GM19035 (cell line): ENCODE measurements around the gene UQCRC2.
"Not testable (repeated sequence)": the region's sequence is repeated elsewhere in the genome, so short reads cannot be mapped to it uniquely, and the experiment has no call there.

Experiments used
- ATAC-seq: cut with Tn5 transposase; IDR thresholded peaks from one replicate; pipeline ENCODE4 v1.9.1; 2021; ENCODE audit not compliant: unreplicated experiment

UQCRC2 gene

DNA sequence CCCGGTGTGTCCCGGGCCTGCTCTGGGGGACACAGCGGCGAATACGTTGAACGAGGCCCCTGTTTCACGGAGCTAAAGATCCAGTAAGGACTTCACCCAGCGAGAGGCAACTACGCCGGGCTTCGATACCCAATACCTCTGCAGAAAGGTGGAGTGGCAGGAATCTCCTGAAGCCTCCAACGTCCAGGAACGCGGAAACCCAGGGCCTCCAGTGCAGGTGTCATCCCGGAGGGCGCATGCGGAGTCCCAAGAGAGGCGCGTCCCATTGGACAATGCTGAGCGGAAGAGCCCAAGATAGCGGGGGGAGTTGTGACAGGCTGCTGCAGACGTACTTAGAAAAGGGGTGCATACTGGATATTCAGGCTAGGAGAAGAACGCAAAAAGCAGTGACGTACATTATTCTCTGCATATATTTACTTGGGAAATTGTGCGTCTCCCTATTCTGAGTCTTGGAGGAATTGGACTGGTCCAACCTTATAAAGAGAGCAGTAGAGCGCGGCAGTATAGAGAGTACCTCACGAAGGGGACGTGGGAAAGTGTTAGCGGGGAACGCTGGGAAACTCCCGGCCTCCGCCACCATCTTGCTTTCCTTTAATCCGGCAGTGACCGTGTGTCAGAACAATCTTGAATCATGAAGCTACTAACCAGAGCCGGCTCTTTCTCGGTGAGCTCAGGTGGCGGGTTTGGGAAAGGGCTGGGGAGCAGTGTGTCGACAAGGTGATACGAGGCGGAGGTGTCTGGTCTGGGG is at the start of gene UQCRC2:
Gene UQCRC2, plus strand, starts transcription at position 569 of the 748 bp plus-strand sequence. Its CDS starts 63 bp downstream, at position 632.
- ATAC-seq, result peak; percentile 88

DNA sequence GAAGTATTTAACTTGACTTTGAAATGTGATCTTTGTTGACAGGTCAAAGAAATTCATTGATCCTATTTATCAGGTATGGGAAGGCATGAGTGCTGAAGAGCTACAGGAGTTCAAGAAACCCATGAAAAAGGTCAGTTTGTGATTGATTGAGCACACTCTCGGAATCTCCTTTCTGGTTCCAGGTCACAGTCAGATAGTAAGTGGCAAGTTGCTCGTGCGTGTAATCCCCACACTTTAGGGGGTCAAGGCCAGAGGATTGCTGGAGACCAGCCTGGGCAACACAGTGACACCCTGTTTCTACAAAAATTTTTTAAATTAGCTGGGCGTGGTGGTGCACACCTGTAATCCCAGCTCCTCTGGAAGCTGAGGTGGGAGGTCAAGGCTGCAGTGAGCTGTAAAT is 20.5 kb upstream of the UQCRC2 start:
- not testable (repeated sequence) for ATAC-seq

DNA sequence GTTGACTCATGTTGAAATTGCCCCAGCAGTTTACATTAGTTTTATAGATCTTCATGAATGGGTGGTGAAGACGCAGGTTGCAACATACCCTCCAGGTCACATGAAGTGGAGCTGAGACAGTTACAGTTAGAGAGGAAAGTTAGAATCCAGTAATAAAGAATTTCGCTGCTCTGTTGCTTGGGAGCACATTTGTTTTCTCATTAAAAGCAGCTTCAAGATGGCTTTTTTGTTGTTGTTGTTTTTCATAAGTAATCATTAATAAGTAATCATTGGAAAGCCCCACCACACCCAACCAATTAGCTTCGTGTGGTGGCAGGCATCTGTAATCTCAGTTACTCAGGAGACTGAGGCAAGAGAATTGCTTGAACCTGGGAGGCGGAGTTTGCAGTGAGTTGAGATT is 19.8 kb upstream of the UQCRC2 start:
- not testable (repeated sequence) for ATAC-seq

DNA sequence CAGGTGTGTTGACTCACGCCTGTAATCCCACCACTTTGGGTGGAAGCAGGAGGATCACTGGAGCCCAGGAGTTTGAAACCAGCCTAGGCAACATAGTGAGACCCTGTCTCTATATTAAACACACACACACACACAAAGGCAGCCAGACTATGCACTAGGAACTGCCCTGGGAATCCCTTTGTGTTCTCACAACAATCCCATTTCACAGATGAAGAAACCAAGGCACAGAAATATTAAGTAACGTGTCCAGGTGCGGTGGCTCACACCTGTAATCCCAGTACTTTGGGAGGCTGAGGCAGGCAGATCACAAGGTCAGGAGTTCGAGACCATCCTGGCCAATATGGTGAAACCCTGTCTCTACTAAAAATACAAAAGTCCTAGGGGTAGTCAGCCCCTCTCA is 19.4 kb upstream of the UQCRC2 start:
- ATAC-seq, result not testable (repeated sequence)

DNA sequence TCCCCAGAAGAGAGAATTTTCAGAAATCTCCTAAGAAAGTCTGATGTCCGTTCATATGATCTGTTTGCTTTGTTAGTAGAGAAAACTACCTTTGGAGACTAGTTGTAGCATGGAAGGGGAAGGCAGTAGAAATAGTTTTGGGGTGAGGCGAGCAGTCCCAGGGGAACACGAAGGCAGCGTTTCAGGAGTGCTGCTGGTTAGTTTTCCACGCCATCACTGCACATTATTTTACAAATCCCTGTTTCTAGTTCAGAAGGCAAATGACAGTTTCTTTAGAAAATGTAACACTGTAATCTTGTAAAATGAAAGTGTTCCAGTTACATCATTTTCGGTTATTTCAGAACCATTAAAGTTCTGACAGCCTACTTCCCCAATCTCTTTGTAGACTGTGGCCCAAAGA is 16.9 kb upstream of the UQCRC2 start:
- ATAC-seq, result not testable (repeated sequence)

DNA sequence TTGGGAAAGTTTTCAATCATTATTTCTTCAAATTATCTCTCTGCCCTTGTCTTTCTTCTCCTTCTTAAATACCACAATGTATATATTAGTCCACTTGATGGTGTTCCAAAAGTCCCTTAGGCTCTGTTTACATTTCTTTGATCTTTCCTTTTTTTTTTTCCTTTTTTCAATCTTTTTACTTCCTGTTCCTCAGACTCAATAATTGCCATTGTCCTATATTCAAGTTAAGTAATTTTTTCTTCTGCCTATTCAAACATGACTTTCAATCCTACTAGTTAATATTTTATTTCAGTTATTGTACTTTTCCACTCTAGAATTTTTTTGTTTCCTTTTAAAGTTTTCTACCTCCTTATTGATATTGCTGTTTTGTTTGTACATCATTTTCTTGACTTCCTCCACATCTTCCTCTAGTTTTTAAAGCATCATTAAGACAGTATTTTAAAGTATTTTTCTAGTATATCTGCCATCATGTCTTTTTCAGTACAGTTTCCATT is 15.8 kb upstream of the UQCRC2 start:
- no peak for ATAC-seq

DNA sequence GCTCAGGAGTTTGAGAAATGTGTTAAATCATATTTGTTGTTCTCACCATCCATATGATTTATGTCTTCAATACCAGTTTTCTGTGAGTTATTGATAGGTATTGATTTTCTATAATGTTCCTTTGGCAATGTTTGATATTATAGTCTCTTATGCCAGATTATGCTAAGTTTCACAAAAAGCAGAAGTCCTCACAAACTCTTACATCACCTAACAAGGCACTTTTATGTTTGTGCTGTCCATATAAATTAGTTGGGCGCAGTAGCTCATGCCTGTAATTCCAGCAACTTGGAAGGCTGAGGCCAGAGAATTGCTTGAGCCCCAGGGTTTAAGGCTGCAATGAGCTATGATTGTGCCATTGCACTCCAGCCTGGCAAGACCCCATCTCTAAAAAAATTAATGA is 12.6 kb upstream of the UQCRC2 start:
- no peak for ATAC-seq

DNA sequence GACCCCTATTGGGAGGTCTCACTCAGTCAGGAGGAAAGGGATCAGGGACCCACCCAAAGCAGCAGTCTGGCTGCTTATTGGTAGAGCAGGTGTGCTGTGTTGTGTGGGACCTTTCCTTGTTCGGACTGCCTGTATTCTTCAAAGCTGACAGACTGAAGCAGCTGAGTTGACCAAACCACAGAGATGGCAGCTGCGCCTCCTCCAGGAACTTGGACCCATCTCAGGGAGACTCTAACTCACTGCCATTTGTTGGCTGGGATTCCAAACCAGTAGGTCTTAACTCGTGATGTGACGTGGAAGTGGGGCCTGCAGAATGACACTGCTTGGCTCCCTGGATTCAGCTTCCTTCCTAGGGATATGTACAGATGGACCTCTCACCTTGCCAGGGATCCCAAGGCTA is 9.6 kb upstream of the UQCRC2 start:
- no peak for ATAC-seq

DNA sequence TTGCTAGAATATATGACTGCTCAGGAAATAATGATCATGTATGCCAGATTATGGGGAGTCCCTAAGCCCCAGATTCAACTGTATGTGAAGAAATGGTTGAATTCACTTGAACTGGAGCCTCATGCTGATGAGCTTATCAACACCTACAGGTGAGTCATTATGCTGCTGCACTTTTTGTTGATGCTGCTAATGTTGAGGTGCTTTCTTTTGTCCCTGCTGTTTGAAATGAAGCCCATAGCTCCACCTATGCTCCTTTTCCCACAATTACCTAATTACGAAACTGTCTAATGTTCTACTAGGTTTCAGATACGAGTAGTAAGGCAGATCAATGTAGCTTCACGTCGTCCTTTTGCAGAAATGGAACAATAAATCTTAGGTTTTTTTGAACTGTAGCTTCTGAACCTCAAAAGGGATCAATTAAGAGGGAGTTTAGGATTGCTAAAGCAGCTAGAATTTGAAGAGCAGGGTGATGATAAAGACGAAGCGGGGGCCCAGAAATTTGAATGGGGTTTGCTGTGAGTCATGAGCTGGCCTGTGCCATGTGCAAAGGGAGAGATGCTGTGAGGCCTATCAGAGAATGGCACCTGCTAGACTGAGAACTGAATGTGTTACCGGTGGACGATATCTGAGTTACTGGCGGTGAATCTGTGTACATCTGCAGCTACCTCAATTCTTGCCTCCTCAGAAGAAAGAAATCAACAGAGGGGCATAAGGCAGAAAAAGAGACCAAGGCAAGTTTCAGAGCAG is 6.1 kb upstream of the UQCRC2 start:
- ATAC-seq, result no peak

DNA sequence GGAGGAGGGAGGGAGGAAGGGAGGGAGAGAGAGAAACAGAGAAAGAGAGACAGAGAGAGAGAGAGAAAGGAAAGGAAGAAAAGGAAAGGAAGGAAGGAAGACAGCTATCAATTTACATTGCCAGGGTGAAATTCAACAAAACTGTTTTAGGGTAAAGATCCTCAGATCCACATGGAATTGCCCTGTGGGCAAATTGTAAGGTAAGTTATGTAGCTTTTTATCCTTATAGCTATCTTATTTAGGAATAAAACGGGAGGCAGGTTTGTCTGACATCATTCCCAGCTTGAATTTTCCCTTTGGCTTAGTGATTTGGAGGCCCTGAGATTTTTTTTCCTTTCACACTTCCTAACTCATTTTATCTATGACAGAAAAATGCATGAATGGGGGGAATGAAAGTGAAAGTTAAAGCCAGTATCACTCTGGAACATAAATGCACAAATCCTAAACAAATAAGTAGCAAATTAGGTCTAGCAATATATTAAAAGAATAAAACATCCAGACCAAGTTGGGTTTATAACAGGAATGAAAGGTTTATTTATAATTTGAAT is 3.4 kb upstream of the UQCRC2 start:
- no peak for ATAC-seq

DNA sequence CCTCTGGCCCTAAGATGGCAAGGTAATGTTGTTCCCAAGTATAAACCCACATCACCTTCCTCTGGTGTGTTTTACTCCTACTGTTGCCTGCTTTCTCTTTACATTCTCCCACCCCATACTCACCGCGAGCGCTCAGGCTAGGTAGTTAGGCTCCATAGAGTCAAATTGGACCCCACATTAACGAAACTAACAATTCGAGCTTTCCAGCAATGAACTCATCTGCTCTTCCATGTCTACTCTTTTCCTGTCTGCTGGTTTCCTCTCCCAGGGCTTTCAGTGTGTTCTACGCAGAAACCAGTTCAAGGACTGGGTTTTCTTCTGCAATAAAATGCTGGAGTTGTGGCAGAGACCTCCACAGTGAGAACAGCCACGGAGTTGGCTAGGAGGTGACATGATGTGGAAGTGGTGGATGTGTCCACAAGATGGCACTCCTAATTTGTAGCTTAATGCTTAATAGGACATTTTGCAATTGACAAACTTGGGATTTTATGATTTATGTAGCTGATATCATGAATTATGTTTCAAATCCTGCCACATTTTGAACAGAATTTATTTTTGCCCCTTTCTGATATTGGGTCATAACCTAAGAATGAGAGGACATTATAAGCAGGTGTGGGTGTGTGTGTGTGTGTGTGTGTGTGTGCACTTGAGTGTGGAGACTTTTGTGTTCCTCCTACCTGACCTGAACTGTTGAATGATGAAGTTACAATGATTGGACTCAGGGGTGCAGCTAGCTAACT is 2.2 kb upstream of the UQCRC2 start:
- ATAC-seq, result no peak

DNA sequence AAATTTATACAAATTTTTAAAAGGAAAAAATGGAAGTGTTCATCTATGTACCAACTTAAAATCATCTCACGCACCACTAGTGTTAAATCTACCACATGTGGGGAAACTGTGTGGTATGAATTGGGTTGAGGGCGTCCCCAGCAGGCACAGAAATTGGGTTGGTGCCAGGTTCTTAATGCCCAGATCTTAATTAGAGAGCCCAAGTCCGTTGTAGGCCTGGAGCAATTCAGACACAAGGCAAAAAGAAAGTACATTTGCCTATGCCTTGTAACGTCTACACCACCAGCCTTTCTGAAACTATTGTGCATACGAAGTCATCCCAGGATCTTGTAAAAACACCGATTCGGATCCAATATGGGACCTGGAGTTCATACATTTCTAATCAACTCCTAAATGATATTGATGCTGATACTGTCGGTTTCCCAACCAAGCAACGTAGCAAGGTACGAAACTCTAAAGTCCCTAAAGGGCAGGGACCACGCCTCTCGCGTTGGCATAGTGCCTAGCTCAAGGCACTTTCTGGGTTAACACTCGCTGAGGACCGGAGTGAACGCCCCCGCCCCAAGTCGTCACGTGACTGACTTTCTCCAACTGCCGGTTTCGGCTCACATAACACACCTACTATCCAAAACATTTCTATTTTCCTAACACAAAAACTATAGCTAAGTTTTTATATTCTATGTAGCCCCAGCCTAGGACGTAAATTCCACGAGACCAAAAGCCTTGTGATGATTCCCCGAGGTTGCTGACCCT is 945 bp upstream of the UQCRC2 start:
- peak; percentile 43 for ATAC-seq

DNA sequence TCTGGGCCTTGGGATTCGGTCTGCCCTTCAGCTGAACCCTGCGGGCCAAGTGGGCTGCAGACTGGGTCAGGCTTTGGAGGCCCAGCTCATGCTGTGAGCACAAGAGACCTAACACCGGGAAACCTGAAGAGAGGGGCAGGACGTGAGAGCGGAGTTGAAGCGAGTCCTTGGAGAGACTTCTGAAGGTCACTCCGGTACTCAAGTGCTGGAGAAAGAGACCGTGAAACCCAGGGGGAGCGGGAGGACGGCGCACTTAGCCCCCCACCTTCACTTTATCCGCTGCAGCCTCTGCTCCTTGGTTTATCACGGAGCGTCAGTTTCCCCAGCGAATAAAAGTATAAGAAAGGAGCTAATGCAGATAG is 361 bp downstream of the UQCRC2 start:
- ATAC-seq, result peak; percentile 22

DNA sequence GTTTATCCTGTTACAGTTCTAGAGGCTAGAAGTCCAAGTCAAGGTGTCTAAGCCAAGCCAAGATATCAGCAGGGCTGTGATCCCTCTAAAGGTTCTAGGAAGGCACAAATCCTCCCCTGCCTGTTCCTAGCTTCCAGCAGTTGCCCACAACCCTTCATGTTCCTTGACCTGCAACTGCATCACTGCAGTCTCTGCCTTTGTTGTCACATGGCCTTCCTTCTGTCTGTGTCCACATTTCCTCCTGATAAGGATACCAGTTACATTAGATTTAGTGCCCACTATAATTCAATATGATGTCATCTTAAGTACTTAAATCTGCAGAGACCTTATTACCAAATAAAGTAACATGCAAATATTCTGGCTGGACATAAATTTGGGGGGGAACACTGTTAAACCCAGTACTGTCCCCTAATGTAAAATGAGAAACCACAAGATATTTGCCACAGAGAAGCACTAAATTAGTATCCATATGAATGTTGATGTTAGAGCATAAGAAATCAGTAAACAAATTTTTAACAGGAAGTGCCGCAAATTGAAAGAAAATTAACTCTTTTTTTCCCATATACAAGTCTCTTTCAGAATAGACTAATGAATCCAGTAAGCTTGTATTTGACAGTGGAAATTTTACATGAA is 4.7 kb downstream of the UQCRC2 start:
- ATAC-seq, result no peak

DNA sequence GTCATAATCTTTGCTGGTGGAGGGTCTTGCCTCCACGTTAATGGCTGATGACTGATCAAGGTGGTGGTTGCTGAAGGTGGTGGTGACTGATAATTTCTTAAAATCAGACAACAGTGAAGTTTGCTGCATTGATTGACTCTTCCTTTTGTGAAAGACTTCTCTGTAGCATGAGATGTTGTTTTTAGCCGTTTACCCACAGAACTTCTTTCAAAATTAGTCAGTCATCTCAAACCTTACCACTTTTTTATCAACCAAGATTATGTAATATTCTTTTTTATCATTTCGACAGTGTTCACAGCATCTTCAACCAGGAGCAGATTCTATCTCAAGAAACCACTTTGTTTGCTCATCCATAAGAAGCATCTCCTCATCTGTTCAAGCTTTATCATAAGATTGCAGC is 5.9 kb downstream of the UQCRC2 start:
- ATAC-seq, result no peak

DNA sequence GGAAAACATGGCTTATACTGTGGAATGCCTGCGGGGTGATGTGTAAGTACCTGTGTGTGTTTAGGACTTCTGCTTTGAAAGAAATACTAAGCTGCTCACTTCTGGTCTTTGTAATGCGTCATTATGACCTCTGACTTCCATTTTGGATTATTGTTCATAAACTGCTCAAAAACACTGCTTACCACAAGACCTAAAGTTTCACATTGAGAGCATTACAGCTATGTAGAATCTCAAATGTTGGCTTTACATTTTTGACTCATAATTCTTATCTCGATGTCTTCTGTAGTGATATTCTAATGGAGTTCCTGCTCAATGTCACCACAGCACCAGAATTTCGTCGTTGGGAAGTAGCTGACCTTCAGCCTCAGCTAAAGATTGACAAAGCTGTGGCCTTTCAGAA is 9.3 kb downstream of the UQCRC2 start:
- ATAC-seq, result no peak

DNA sequence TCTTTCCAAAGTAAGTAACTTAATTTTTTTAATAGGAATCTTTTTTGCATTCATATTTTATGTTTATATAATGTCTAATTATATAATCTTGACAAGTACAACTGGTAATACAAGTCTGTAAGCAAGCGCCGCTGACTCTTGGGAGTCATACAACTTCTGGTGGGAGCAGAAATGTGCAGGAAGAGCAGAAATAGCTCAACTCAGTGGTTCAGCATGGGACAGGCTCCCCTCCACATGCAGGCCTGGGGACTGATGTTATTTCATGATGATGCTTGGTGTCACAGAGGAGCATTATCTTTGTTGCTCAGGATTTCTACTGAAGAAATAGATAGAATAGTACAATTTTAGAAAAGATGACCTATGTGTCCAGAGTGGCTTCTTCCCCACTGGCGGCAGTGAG is 10.7 kb downstream of the UQCRC2 start:
- ATAC-seq, result no peak

DNA sequence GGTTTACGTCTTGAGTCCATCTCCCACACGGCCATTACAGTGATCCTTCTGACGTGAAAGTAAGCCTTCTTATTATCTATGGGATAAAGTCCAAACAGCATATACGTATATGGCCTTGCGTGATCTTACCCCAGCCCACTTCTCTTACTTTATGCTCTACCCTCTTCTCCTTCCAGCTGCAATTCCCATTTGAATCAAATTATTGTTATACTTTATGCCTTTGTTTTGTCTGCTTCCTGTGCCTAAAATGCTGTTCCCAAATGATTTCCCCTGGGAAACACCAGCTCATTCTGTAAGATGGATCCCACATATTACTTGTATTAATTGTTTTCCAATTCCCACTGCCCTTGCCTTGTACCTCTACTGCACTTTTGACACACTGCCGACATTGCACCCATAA is 11.2 kb downstream of the UQCRC2 start:
- ATAC-seq, result no peak

DNA sequence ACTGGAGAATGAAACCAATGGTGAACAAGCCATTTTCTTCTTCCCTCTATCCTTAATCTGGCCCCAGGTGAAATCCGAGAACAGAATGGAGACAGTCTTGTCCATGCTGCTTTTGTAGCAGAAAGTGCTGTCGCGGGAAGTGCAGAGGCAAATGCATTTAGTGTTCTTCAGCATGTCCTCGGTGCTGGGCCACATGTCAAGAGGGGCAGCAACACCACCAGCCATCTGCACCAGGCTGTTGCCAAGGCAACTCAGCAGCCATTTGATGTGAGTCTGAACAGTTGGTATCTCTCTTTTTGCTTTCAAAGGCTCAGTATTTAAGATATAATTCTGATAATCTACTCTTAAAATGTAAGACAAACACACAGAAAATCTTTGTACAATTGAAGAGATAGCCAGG is 18.7 kb downstream of the UQCRC2 start:
- no peak for ATAC-seq

DNA sequence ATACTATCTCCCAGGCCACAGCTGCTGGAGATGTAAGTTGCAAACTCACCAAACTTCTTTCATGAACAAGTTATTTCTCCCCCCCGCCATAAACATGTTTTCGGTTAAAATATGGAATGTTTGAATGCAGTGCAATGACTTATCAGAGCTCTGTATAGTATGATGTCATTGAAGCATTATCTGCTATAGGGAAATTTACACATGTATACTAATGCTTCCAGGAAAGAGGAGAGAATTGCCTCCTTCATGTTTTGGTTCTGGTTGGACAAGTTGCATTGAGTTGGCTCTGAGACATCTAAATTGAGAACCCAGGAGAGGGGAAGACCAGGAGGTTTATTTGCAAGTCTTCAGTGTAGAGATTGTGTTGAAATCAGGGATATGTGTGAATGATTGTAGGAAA is 20.8 kb downstream of the UQCRC2 start:
- ATAC-seq, result no peak
